ENCODE results near the gene ALDH1A2.

DNA sequence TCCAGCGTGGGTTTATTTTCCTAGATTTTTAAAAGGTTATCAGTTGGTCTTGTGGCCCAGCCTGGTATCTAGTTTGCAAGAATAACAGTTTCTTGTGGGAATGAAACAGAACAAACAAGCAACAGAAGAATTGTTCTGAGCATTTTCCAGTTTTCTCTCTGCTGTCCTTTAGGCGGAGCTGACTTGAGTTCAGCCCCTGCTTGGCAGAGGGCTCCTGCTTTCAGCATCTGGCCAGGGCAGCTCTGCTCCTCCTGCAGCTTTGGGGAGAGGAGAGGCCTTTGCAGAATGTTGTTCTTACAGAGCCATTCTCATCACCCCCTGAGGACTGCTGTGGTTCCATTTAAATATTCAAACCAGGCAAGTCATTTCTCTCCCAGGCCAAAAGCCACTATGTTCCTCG is 117.7 kb downstream of the ALDH1A2 start:
- TF ChIP-seq CTCF (optimal IDR thresholded peaks at IDR 0.05 in 1 of 3, IDR thresholded peaks at IDR 0.05 in 1 of 3, conservative IDR thresholded peaks at IDR 0.05 in 1 of 3; ENCODE audit: extremely low read depth in 1 of 3, insufficient read depth in 2 of 3, low read length in 3 of 3) = no peak
- no peak for TF ChIP-seq EZH2 (IDR thresholded peaks at IDR 0.05; ENCODE audit: low read length)

All from keratinocyte (primary cell).